WI38 (cell line): Measurements from ENCODE around the gene GRAP.
"Not testable (repeated sequence)": the region's sequence is repeated elsewhere in the genome, so short reads cannot be mapped to it uniquely, and the experiment has no call there.

Experiments used
- H3K4me3 ChIP-seq: 2 replicates; pipeline ENCODE4 v1.5.1; 2011; ENCODE audit warnings: low read depth, mild to moderate bottlenecking, control low read depth, low read length
- CTCF ChIP-seq: IDR thresholded peaks from 2 replicates; pipeline ENCODE4 v1.5.1; 2012; ENCODE audit warnings: low read depth, mild to moderate bottlenecking, control low read depth, low read length

GRAP gene

GRCh38 chr17:19043032-19043431, 3.7 kb downstream of the GRAP start:
- not testable (repeated sequence) for H3K4me3 ChIP-seq

GRCh38 chr17:19042369-19042768, 4.4 kb downstream of the GRAP start:
- not testable (repeated sequence) for H3K4me3 ChIP-seq

GRCh38 chr17:19041871-19042270, 4.9 kb downstream of the GRAP start:
- not testable (repeated sequence) for H3K4me3 ChIP-seq

- H3K4me3 ChIP-seq = not testable (repeated sequence)
Observed at GRCh38 chr17:19040350-19040749, 6.4 kb downstream of the GRAP start.

- not testable (repeated sequence) for H3K4me3 ChIP-seq
Observed at GRCh38 chr17:19038730-19039129, 8.0 kb downstream of the GRAP start.

- not testable (repeated sequence) for H3K4me3 ChIP-seq
Observed at GRCh38 chr17:19038007-19038406, 8.8 kb downstream of the GRAP start.

GRCh38 chr17:19037547-19037946, 9.2 kb downstream of the GRAP start:
- not testable (repeated sequence) for H3K4me3 ChIP-seq

GRCh38 chr17:19036186-19036585, 10.6 kb downstream of the GRAP start:
- H3K4me3 ChIP-seq = not testable (repeated sequence)

GRCh38 chr17:19032377-19032988, 14.3 kb downstream of the GRAP start:
- H3K4me3 ChIP-seq = not testable (repeated sequence)

- not testable (repeated sequence) for H3K4me3 ChIP-seq
Observed at GRCh38 chr17:19031729-19032128, 15.0 kb downstream of the GRAP start.

- H3K4me3 ChIP-seq = not testable (repeated sequence)
Observed at GRCh38 chr17:19030771-19031449, 15.8 kb downstream of the GRAP start.

- not testable (repeated sequence) for H3K4me3 ChIP-seq
Observed at GRCh38 chr17:19029740-19030139, 17.0 kb downstream of the GRAP start.

- H3K4me3 ChIP-seq = not testable (repeated sequence)
Observed at GRCh38 chr17:19028671-19029070, 18.1 kb downstream of the GRAP start.

GRCh38 chr17:19024101-19025078, 22.4 kb downstream of the GRAP start:
- H3K4me3 ChIP-seq = no peak overlapping the region
- TF ChIP-seq CTCF = no peak
